ENCODE data around the gene TMC2.

DNA sequence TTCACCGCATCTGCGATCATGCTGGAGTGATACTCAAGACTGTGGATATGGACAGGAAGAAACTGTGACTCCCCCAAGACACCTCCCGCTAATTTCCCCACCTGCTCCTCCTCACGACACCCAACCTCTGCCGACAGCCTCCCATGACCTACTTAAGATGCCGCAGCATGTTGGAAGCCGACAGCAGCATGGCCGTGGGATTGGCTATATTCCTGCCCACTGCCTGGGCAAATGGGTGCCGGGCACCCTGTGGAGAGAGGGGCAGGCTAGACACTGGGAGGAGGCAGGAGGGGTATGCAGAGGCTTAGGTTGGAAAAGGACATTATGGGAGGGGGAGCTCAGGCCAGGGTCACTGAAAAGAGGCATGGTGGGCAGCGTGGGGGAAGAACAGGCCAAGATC lies 123.2 kb downstream of the TMC2 start:
- TF ChIP-seq EZH2 (IDR thresholded peaks at IDR 0.05; ENCODE audit: borderline replicate concordance, low read depth, low read length, poor library complexity, severe bottlenecking): no peak
- TF ChIP-seq, protein P1, sequence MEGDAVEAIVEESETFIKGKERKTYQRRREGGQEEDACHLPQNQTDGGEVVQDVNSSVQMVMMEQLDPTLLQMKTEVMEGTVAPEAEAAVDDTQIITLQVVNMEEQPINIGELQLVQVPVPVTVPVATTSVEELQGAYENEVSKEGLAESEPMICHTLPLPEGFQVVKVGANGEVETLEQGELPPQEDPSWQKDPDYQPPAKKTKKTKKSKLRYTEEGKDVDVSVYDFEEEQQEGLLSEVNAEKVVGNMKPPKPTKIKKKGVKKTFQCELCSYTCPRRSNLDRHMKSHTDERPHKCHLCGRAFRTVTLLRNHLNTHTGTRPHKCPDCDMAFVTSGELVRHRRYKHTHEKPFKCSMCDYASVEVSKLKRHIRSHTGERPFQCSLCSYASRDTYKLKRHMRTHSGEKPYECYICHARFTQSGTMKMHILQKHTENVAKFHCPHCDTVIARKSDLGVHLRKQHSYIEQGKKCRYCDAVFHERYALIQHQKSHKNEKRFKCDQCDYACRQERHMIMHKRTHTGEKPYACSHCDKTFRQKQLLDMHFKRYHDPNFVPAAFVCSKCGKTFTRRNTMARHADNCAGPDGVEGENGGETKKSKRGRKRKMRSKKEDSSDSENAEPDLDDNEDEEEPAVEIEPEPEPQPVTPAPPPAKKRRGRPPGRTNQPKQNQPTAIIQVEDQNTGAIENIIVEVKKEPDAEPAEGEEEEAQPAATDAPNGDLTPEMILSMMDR (conservative IDR thresholded peaks at IDR 0.05; ENCODE audit: low read depth, low read length): no peak

Data from A673 (cell line).